MM.1S (cell line): ENCODE measurements around the gene NCSTN.

Experiments used
- EZH2 ChIP-seq: fragments of 300-600 bp; sonication (generic); optimal IDR thresholded peaks from 2 replicates; pipeline ENCODE3; 2017; ENCODE audit warnings: low read depth, mild to moderate bottlenecking, antibody characterized with exemption, low read length, mixed read lengths
- EZH2phosphoT487 ChIP-seq: fragments of 300-600 bp; sonication (generic); IDR thresholded peaks from 2 replicates; pipeline ENCODE4 v1.6.1; 2018; ENCODE audit warnings: antibody characterized with exemption, low read length
- TF ChIP-seq, protein P1 (sequence below): fragments of 300-600 bp; sonication (generic); IDR thresholded peaks from 2 replicates; pipeline ENCODE4 v1.5.1; 2016; ENCODE audit warnings: antibody characterized with exemption, low read length, mixed read lengths

GRCh38 chr1:160359559-160360226, 16.5 kb downstream of the NCSTN start:
- TF ChIP-seq, protein P1, sequence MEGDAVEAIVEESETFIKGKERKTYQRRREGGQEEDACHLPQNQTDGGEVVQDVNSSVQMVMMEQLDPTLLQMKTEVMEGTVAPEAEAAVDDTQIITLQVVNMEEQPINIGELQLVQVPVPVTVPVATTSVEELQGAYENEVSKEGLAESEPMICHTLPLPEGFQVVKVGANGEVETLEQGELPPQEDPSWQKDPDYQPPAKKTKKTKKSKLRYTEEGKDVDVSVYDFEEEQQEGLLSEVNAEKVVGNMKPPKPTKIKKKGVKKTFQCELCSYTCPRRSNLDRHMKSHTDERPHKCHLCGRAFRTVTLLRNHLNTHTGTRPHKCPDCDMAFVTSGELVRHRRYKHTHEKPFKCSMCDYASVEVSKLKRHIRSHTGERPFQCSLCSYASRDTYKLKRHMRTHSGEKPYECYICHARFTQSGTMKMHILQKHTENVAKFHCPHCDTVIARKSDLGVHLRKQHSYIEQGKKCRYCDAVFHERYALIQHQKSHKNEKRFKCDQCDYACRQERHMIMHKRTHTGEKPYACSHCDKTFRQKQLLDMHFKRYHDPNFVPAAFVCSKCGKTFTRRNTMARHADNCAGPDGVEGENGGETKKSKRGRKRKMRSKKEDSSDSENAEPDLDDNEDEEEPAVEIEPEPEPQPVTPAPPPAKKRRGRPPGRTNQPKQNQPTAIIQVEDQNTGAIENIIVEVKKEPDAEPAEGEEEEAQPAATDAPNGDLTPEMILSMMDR, result no peak
- TF ChIP-seq EZH2phosphoT487, result no peak
- TF ChIP-seq EZH2, result no peak
